ENCODE measurements around the gene USP49.

Gene USP49

GRCh38 chr6:41939176-41939847, 44.1 kb upstream of the USP49 start (continued):
- TF ChIP-seq, protein P1, sequence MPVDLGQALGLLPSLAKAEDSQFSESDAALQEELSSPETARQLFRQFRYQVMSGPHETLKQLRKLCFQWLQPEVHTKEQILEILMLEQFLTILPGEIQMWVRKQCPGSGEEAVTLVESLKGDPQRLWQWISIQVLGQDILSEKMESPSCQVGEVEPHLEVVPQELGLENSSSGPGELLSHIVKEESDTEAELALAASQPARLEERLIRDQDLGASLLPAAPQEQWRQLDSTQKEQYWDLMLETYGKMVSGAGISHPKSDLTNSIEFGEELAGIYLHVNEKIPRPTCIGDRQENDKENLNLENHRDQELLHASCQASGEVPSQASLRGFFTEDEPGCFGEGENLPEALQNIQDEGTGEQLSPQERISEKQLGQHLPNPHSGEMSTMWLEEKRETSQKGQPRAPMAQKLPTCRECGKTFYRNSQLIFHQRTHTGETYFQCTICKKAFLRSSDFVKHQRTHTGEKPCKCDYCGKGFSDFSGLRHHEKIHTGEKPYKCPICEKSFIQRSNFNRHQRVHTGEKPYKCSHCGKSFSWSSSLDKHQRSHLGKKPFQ (tag by site-specific recombination; IDR thresholded peaks at IDR 0.05) = no peak

DNA sequence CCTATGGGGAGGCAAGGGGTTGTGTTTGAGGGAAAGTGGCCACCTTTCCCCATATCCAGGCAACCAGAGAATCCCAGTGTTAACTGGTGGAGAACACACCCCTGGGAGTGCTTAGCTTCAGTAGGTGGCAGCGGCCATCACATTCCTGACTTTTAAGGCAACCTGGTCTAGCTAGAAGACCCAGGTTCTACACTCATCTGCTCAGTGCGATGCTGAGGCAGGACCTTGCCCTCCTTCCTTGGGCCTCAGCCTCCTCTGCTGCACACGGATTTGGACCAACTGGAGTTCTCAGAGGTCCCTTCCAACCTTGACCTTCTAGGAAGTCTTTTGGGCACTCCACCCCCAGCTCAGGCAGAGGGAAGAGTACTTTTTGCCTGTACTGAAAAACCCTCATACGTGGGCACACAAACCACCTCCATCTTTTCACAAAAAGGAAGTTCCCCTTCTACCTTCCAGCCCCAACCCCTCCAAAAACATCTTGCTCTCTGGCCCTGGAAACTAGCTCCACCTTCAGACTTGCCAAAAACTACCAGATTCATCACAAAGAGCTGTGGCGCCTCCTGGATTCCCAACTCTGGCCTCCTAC, 43.5 kb upstream of the USP49 start:
- 0 out of 2 replicates have a peak, but pooled peaks have one; percentile 12 for TF ChIP-seq ZFHX2 (tag by site-specific recombination; conservative IDR thresholded peaks at IDR 0.05)
- TF ChIP-seq, protein P2, sequence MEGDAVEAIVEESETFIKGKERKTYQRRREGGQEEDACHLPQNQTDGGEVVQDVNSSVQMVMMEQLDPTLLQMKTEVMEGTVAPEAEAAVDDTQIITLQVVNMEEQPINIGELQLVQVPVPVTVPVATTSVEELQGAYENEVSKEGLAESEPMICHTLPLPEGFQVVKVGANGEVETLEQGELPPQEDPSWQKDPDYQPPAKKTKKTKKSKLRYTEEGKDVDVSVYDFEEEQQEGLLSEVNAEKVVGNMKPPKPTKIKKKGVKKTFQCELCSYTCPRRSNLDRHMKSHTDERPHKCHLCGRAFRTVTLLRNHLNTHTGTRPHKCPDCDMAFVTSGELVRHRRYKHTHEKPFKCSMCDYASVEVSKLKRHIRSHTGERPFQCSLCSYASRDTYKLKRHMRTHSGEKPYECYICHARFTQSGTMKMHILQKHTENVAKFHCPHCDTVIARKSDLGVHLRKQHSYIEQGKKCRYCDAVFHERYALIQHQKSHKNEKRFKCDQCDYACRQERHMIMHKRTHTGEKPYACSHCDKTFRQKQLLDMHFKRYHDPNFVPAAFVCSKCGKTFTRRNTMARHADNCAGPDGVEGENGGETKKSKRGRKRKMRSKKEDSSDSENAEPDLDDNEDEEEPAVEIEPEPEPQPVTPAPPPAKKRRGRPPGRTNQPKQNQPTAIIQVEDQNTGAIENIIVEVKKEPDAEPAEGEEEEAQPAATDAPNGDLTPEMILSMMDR (tag by site-specific recombination; IDR thresholded peaks at IDR 0.05) = peak; percentile 65
- TF ChIP-seq GLI2 (tag by site-specific recombination; IDR thresholded peaks at IDR 0.05; ENCODE audit: borderline replicate concordance, low read depth) = no peak
- TF ChIP-seq IKZF3 (tag by site-specific recombination; IDR thresholded peaks at IDR 0.05) = peak; percentile 45; the same call in 1 of the 2 replicates
- no peak for TF ChIP-seq ZFP69B (tag by site-specific recombination; IDR thresholded peaks at IDR 0.05)
- Histone ChIP-seq H3K27ac (ENCODE audit: extremely low read depth, low read depth, low read length) (no peak overlapping the region), H3K4me1 (ENCODE audit: control insufficient read depth, insufficient read depth, low read length) (peaks cover 20% of the 10 kb centered on the region), H3K9me3 (ENCODE audit: control insufficient read depth, insufficient read depth, low read depth, low read length) (no peaks in the 10 kb centered on the region), H3K4me3 (ENCODE audit: low read depth, low read length) (no peak overlapping the region), H3K36me3 (ENCODE audit: control insufficient read depth in 2 of 2, insufficient read depth in 1 of 2, low read length in 2 of 2) (peaks cover 6 to 48% of the 10 kb centered on the region in 2 experiments)
- ChIA-PET CTCF (interaction anchor here (0.6 to 13.4 kb wide), 16 partner anchors 9 to 373 kb away, joined by 3 to 160 read pairs (median 4); partner anchors contain the start of genes BYSL, MED20 and TOMM6), POLR2A (interaction anchor here (0.6 to 3.3 kb wide), 5 partner anchors 11 to 1626 kb away, joined by 3 to 19 read pairs (median 4); partner anchors contain the start of genes BYSL and MED20)

DNA sequence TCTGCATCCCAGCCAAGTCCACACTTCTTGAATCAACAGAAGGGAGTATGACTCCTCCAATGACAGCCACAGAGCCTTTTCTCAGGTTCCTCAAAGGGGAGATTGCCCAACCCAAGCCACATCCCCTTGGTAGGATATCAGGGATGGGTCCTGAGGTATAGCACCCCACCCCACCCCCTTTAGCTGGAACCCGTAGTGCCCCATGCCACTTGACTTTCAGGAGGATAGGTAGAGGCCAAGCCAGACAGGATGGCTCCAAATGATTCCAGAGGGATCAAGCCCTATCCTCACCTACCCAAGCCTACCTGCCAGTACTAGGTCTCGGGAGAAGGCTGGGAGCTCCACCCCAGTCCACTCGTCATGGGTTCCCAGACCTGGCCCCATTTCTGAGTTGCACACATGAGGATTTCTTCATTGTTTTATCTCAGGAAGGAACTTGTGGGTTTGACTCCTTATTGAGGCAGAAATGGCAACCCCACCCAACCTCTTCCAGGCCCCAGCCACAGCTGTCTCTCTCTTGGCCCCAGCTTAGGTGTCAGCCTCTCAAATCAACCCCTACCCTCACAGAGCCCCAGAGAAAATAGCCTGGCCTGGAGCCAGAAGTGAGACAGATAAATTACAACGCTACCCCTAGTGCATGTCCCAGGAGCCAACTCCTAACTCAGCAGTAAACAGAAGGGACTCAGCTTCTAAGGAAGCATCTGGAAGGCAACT, 42.8 kb upstream of the USP49 start:
- no peak overlapping the region for H3K4me3 ChIP-seq (ENCODE audit: low read depth, low read length)
- peaks cover 20% of the 10 kb centered on the region for H3K4me1 ChIP-seq (ENCODE audit: control insufficient read depth, insufficient read depth, low read length)
- TF ChIP-seq PBX3 (CRISPR knock-in tag; IDR thresholded peaks at IDR 0.05) (no peak), ZBTB48 (tag by site-specific recombination; IDR thresholded peaks at IDR 0.05) (0 out of 2 replicates have a peak, but pooled peaks have one; percentile 32), OSR2 (tag by site-specific recombination; IDR thresholded peaks at IDR 0.05) (peak; percentile 91)
- CTCF ChIA-PET = interaction anchor here (1.0 to 13.4 kb wide), 13 partner anchors 12 to 276 kb away, joined by 3 to 160 read pairs (median 8); partner anchors contain the start of genes BYSL, MED20 and TOMM6
- no peaks in the 10 kb centered on the region for H3K9me3 ChIP-seq (ENCODE audit: control insufficient read depth, insufficient read depth, low read depth, low read length)
- peaks cover 8 to 54% of the 10 kb centered on the region in 2 experiments for H3K36me3 ChIP-seq (ENCODE audit: control insufficient read depth in 2 of 2, insufficient read depth in 1 of 2, low read length in 2 of 2)
- POLR2A ChIA-PET = interaction anchor here (0.6 to 3.3 kb wide), 4 partner anchors 10 to 820 kb away, joined by 3 to 19 read pairs (median 6); partner anchors contain the start of genes BYSL and MED20
- H3K27ac ChIP-seq (ENCODE audit: extremely low read depth, low read depth, low read length) = no peak overlapping the region

DNA sequence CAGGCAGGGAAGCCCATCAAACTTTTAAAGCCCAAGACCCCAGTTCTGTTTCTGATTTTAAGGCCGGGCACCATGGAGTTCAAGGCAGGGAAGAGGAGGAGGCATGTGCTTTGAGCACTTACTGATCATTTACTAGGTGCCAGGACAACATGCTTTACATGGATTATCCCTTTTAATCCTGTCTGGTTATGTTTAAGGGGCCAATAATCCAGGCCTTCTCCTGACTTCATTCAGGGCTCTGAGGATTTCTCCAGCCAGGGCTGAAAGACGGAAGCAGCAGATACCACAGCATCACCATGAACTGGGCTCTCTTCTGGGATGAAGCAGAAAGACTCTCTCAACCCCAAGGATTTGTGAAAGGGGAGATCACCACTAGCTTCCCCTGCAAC, 42.3 kb upstream of the USP49 start:
- Histone ChIP-seq H3K9me3 (ENCODE audit: control insufficient read depth, insufficient read depth, low read depth, low read length) (no peaks in the 10 kb centered on the region), H3K4me1 (ENCODE audit: control insufficient read depth, insufficient read depth, low read length) (peaks cover 20% of the 10 kb centered on the region), H3K36me3 (ENCODE audit: control insufficient read depth in 2 of 2, insufficient read depth in 1 of 2, low read length in 2 of 2) (peaks cover 8 to 60% of the 10 kb centered on the region in 2 experiments), H3K27ac (ENCODE audit: extremely low read depth, low read depth, low read length) (no peak overlapping the region), H3K4me3 (ENCODE audit: low read depth, low read length) (no peak overlapping the region)
- TF ChIP-seq ZNF600 (tag by site-specific recombination; IDR thresholded peaks at IDR 0.05) (0 out of 2 replicates have a peak, but pooled peaks have one; percentile 20), ZNF221 (tag by site-specific recombination; IDR thresholded peaks at IDR 0.05; ENCODE audit: borderline replicate concordance) (no peak), ZNF701 (tag by site-specific recombination; IDR thresholded peaks at IDR 0.05) (no peak)
- CTCF ChIA-PET = interaction anchor here (1.0 to 13.4 kb wide), 10 partner anchors 12 to 155 kb away, joined by 3 to 160 read pairs (median 8); partner anchors contain the start of genes BYSL, MED20 and TOMM6
- POLR2A ChIA-PET = interaction anchor here (0.6 to 3.3 kb wide), 4 partner anchors 16 to 821 kb away, joined by 3 to 20 read pairs (median 11); partner anchors contain the start of genes BYSL and MED20

All from HEK293 (cell line).